Measurements from ENCODE around the gene IGLL5.

DNA sequence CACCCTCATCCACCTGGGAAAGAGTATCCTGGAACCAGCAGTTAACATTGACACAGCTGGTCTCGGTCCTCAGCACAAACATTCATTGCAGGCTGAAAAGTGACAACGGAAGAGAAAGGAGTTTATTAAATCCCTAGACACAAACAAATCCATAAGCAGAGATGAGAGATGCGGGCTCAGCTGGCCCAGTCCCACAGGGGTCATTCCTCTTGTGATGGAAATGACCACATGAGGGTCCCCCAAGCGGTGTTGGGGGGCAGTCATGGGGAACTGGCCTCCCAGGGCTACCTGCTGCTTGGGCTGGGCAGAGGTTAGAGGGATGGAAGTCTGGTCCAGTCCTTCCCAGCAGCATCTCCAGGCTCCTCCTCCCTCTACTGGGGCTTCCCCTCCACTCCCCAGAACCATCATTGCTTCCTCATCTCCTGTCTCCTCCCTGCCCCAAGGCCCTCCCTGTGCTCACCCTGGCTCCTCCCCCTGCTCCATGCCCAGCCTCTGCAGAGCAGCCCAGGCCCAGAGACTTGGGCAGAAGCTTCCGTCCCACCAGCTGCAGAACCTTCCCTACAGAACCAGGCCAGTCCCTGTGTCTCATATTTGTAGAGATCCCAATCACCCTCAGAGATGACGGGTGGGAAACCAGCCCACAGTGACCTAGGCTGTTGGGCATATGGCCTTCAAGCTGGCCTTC is 5.4 kb upstream of the IGLL5 start:
- TF ChIP-seq, protein P1, sequence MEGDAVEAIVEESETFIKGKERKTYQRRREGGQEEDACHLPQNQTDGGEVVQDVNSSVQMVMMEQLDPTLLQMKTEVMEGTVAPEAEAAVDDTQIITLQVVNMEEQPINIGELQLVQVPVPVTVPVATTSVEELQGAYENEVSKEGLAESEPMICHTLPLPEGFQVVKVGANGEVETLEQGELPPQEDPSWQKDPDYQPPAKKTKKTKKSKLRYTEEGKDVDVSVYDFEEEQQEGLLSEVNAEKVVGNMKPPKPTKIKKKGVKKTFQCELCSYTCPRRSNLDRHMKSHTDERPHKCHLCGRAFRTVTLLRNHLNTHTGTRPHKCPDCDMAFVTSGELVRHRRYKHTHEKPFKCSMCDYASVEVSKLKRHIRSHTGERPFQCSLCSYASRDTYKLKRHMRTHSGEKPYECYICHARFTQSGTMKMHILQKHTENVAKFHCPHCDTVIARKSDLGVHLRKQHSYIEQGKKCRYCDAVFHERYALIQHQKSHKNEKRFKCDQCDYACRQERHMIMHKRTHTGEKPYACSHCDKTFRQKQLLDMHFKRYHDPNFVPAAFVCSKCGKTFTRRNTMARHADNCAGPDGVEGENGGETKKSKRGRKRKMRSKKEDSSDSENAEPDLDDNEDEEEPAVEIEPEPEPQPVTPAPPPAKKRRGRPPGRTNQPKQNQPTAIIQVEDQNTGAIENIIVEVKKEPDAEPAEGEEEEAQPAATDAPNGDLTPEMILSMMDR (IDR thresholded peaks at IDR 0.05): no peak
- no peak for TF ChIP-seq POLR2A (IDR thresholded peaks at IDR 0.05)

Measured in ovary (tissue), 3 donors.